ENCODE measurements around the gene ORMDL2.
"Not testable (repeated sequence)": the region's sequence is repeated elsewhere in the genome, so short reads cannot be mapped to it uniquely, and the experiment has no call there.

The ORMDL2 gene

DNA sequence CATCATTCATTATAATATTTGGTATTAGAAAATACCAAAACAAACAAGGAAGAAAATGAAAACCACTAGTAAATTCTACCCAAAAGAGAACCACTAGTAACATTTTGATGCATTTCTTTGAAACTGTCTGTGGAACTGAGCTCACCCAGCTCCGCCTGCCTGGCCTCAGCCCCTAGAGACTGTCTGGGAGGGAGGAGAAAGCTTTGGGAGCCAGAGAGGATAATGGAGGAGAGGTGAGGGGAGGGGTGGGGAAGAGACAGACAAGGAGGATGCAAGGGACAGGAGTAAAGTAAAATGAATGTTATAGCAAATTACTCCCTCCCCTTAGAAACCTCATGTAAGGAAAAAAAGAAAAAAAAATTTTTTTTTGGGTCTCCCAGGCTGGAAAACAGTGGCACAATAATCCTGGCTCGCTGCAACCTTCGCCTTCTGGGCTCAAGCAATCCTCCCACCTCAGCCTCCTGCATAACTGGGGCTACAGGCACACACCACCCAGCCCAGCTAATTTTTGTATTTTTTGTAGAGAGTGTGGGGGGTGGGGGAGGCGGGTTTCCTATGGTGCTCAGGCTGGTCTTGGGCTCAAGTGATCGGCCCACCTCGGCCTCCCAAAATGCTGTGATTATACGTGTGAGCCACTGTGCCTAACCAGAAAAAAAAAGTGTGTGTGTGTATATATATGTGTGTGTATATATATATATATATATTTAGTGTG lies 28.1 kb downstream of the ORMDL2 start:
- Mint-ChIP-seq H3K27ac (ENCODE audit: low read depth) (no peak overlapping the region), H3K9me3 (no peaks in the 10 kb centered on the region), H3K36me3 (ENCODE audit: insufficient read depth) (no peaks in the 10 kb centered on the region), H3K4me1 (no peaks in the 10 kb centered on the region), H3K4me3 (no peak overlapping the region), H3K27me3 (peaks cover 28% of the 10 kb centered on the region)
- DNase-seq (ENCODE audit: low spot score in 2 of 2) (no peak), ATAC-seq (replicated peaks; ENCODE audit: extremely low read depth, poor library complexity, severe bottlenecking) (no peak)

DNA sequence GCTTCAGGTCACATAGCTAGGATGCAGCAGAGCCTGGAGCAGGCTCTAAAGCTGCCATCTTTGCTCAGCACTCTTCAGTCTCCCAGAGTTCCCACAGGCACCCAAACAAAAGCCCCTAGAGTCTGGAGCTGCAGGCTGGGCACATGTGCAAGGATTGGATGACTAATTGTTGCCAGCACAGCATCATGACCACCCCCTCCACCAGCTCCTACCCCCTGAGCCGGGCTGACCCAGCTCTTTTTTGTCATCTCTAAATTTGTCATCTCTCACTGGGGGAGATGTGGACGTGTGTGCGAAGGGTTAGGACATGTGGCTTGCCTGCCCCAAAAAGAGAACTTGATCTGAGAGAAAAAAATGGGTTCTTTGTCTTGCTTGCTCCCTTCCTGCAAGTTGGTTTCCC lies 29.2 kb downstream of the ORMDL2 start:
- H3K4me1 Mint-ChIP-seq: no peaks in the 10 kb centered on the region
- peaks cover 26% of the 10 kb centered on the region for H3K27me3 Mint-ChIP-seq
- no peak overlapping the region for H3K27ac Mint-ChIP-seq (ENCODE audit: low read depth)
- no peaks in the 10 kb centered on the region for H3K9me3 Mint-ChIP-seq
- no peak for DNase-seq (ENCODE audit: low spot score in 2 of 2)
- no peak overlapping the region for H3K4me3 Mint-ChIP-seq
- no peaks in the 10 kb centered on the region for H3K36me3 Mint-ChIP-seq (ENCODE audit: insufficient read depth)
- no peak for ATAC-seq (replicated peaks; ENCODE audit: extremely low read depth, poor library complexity, severe bottlenecking)

DNA sequence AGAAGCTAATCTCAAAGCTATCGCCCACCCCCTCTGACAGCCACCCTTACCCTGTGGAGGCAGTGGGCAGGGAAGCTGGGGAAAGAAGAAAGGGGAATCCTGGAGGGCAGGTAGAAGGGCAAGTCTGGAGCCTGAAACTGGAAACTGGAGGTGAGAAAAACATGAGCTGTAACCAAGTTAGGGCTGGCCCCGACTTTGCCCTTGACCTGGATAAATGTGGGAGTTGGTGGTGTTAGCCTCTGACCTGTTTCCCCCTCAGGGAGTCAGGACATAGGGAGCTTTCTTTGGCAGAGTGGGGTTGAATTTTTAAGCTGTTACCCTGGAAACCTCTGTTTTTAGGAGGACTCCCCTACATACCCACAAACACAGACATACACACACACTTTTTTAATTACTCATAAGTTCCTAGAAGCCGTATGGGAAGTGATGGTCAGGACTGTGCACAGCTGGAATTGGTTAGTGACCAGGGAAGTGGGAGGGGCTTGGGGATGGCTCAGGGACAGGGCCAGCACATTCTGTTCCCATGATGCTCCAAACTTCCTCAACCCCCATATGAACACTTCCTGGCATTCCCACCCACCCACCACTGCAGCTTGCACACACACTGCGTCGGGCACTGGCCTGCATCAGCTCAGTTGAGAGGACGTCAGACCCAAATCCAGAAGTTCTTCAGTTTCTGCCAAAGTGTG lies 29.9 kb downstream of the ORMDL2 start:
- H3K27me3 Mint-ChIP-seq: peaks cover 30% of the 10 kb centered on the region
- H3K9me3 Mint-ChIP-seq: no peaks in the 10 kb centered on the region
- DNase-seq (ENCODE audit: low spot score in 2 of 2): no peak

DNA sequence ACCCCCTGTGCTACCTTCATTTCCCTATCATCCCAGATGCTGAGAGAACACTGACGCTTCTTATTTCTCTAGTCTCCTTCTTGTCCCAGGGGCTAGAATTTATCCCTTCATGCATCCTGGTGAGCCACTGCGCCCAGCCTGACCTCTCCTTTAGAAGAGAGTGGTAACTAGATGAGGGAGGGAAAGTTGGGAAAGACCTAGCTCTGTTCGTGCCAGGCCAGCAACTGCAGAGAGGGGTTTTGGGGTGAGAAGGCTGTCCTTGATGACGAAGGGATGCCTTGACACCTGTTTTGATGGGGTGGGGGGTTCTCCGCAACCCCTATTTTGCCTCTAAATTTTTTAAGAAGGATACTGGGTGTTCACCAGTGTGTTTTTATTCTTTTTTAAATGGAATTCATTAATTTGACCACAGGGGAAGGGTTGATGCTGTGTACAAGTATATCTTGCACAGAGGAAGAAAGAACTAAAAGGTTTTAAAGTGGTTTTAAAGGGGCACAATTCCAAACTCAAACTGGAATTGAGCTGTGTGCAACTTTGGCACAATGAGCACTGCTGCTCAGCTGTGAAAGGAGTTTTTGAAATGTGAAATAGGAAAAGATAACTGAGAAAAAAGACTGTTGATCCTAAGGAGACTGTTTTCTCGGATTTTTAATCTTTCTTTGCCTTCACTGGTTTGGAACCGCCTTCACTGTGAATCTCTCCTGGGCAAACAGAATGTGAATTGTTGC lies 31.9 kb downstream of the ORMDL2 start:
- no peak overlapping the region for H3K27ac Mint-ChIP-seq (ENCODE audit: low read depth)
- DNase-seq (ENCODE audit: low spot score in 2 of 2): no peak
- H3K36me3 Mint-ChIP-seq (ENCODE audit: insufficient read depth): no peaks in the 10 kb centered on the region
- no peaks in the 10 kb centered on the region for H3K4me1 Mint-ChIP-seq
- H3K4me3 Mint-ChIP-seq: no peak overlapping the region
- H3K9me3 Mint-ChIP-seq: no peaks in the 10 kb centered on the region
- peaks cover 32% of the 10 kb centered on the region for H3K27me3 Mint-ChIP-seq
- ATAC-seq (replicated peaks; ENCODE audit: extremely low read depth, poor library complexity, severe bottlenecking): no peak

More for the DNA sequence above, 29.9 kb downstream of the ORMDL2 start:
- no peak overlapping the region for H3K27ac Mint-ChIP-seq (ENCODE audit: low read depth)
- ATAC-seq (replicated peaks; ENCODE audit: extremely low read depth, poor library complexity, severe bottlenecking): no peak
- H3K4me1 Mint-ChIP-seq: no peaks in the 10 kb centered on the region
- no peaks in the 10 kb centered on the region for H3K36me3 Mint-ChIP-seq (ENCODE audit: insufficient read depth)
- no peak overlapping the region for H3K4me3 Mint-ChIP-seq

DNA sequence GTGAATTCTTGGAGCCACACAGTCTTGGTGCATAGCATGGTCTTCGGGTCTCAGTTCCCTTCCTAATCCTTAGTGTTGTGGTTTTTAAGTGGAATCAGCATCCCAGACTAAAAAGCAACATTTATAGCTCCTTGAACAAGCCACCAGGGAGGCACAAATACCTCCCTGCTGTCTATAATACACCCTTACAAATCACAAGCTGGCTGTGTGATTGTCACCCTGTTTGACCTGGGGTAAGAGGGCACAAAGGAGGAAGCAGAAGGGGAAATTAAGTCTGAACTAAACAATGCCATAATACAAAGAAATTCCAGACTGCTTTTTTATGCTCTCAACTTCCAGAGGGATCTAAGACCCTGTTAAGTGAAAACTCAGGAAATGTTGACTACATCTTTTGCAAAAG lies 32.6 kb downstream of the ORMDL2 start:
- Mint-ChIP-seq H3K27me3 (peaks cover 32% of the 10 kb centered on the region), H3K27ac (ENCODE audit: low read depth) (no peak overlapping the region), H3K9me3 (no peaks in the 10 kb centered on the region), H3K36me3 (ENCODE audit: insufficient read depth) (no peaks in the 10 kb centered on the region), H3K4me3 (no peak overlapping the region), H3K4me1 (no peaks in the 10 kb centered on the region)
- ATAC-seq (replicated peaks; ENCODE audit: extremely low read depth, poor library complexity, severe bottlenecking) (no peak), DNase-seq (ENCODE audit: low spot score in 2 of 2) (no peak)

DNA sequence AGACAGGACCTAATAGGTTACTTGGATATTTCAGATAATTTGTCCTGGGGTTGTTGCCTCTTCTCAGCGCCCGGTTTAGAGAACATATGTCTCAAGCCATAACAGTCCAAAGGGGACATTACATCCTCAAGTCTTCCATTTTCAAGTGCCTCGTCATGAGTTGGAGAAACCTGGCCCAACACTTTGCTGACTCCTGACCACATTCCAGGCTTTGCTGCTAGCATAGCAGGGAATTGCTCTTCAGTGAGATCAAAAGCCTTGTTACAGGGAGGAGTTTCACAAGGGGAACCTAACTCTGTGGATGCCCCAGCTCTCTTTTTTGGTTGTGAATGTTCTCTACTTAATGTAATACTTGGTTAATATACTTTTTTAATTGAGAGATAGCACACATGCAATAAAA lies 33.1 kb downstream of the ORMDL2 start:
- no peak for DNase-seq (ENCODE audit: low spot score in 2 of 2)
- ATAC-seq (replicated peaks; ENCODE audit: extremely low read depth, poor library complexity, severe bottlenecking): no peak
- Mint-ChIP-seq H3K4me3 (no peak overlapping the region), H3K36me3 (ENCODE audit: insufficient read depth) (no peaks in the 10 kb centered on the region), H3K9me3 (no peaks in the 10 kb centered on the region), H3K4me1 (no peaks in the 10 kb centered on the region), H3K27me3 (peaks cover 32% of the 10 kb centered on the region), H3K27ac (ENCODE audit: low read depth) (no peak overlapping the region)

DNA sequence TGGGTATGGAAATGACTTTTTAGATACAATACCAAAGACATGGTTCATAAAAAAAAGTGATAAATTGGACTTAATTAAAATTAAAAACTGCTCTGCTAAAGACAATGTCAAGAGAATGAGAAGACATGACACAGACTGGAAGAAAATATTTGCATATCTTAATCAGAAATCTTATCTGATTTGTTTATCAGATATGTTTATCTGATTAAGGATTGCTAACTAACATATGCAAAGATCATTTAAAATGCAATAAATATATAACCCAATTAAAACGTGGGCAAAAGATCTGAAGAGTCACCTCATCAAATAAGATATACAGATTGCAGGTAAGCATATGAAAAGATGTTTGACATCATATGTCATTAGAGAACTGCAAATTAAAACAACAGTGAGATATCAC lies 34.9 kb downstream of the ORMDL2 start:
- no peak for DNase-seq (ENCODE audit: low spot score in 2 of 2)
- Mint-ChIP-seq H3K9me3 (no peaks in the 10 kb centered on the region), H3K27me3 (peaks cover 32% of the 10 kb centered on the region), H3K4me1 (no peaks in the 10 kb centered on the region), H3K36me3 (ENCODE audit: insufficient read depth) (no peaks in the 10 kb centered on the region), H3K27ac (ENCODE audit: low read depth) (no peak overlapping the region), H3K4me3 (no peak overlapping the region)
- no peak for ATAC-seq (replicated peaks; ENCODE audit: extremely low read depth, poor library complexity, severe bottlenecking)

DNA sequence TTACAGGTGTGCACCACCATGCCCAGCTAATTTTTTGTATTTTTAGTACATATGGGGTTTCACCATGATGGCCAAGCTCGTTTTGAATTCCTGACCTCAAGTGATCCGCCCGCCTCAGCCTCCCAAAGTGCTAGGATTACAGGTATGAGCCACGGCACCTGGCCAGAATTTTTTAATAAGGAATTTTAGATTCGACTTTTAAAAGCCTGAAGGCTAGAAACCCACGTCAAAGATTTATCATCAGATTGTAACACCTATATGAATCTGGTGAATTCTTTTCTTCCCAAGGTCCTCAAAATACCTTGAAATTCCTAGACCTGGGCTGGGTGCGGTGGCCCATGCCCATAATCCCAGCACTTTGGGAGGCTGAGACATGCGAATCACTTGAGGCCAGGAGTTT lies 43.6 kb downstream of the ORMDL2 start:
- Mint-ChIP-seq H3K4me3 (no peak overlapping the region), H3K9me3 (no peaks in the 10 kb centered on the region), H3K4me1 (no peaks in the 10 kb centered on the region), H3K27ac (ENCODE audit: low read depth) (no peak overlapping the region), H3K27me3 (no peaks in the 10 kb centered on the region), H3K36me3 (ENCODE audit: insufficient read depth) (no peaks in the 10 kb centered on the region)
- ATAC-seq (replicated peaks; ENCODE audit: extremely low read depth, poor library complexity, severe bottlenecking) (no peak), DNase-seq (ENCODE audit: low spot score in 2 of 2) (no peak)

DNA sequence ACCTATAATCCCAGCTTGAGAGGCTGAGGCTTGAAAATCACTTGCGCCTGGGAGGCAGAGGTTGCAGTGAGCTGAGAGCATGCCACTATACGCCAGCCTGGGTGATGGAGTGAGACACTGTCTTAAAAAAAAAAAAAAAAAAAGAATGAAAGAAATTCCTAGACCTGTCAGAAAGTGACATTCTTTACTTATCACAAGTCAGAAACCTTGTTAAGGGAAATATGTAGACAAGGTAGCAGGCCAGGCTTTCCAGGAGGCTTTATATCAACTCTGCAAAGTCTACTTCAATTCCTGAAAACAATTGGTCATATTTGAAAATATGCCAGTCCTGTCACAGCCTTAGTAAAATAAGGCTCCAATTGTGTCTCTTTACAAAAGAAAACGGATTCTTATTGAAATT lies 44.0 kb downstream of the ORMDL2 start:
- Mint-ChIP-seq H3K36me3 (ENCODE audit: insufficient read depth) (no peaks in the 10 kb centered on the region), H3K27me3 (no peaks in the 10 kb centered on the region), H3K4me1 (no peaks in the 10 kb centered on the region), H3K27ac (ENCODE audit: low read depth) (no peak overlapping the region), H3K9me3 (no peaks in the 10 kb centered on the region), H3K4me3 (no peak overlapping the region)
- ATAC-seq (replicated peaks; ENCODE audit: extremely low read depth, poor library complexity, severe bottlenecking) (no peak), DNase-seq (ENCODE audit: low spot score in 2 of 2) (no peak)

DNA sequence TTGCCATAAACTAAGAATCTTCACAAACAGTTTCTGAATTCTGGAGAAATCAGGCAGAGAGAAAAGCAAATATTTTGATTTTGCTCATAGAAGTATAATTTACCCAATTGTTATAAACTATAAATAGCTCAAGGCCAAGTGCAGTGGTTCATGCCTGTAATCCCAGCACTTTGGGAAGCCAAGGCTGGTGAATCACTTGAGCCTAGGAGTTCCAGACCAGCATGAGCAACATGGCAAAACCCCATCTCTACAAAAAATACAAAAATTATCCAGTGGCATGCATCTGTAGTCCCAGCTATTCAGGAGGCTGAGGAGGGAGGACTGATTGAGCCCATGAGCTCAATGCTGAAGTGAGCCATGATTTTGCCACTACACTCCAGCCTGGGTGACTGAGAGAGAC lies 44.4 kb downstream of the ORMDL2 start:
- no peaks in the 10 kb centered on the region for H3K27me3 Mint-ChIP-seq
- DNase-seq (ENCODE audit: low spot score in 2 of 2) (no peak), ATAC-seq (replicated peaks; ENCODE audit: extremely low read depth, poor library complexity, severe bottlenecking) (no peak)
- H3K4me3 Mint-ChIP-seq: no peak overlapping the region
- H3K36me3 Mint-ChIP-seq (ENCODE audit: insufficient read depth): no peaks in the 10 kb centered on the region
- H3K4me1 Mint-ChIP-seq: no peaks in the 10 kb centered on the region
- no peaks in the 10 kb centered on the region for H3K9me3 Mint-ChIP-seq
- H3K27ac Mint-ChIP-seq (ENCODE audit: low read depth): no peak overlapping the region

DNA sequence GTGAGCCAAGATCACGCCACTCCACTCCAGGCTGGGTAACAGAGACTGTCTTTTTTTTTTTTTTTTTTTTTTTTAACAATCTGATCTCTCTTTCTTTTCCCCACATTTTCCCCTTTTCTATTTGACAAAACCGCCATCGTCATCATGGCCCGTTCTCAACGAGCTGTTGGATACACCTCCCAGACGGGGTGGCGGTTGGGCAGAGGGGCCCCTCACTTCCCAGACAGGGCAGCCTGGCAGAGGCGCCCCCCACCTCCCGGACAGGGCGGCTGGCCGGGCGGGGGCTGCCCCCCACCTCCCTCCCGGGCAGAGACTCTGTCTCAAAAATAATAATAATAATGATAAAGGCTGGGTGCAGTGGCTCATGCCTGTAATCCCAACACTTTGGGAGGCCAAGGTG lies 45.1 kb downstream of the ORMDL2 start:
- not testable (repeated sequence) for ATAC-seq (replicated peaks; ENCODE audit: extremely low read depth, poor library complexity, severe bottlenecking); H3K27ac Mint-ChIP-seq (ENCODE audit: low read depth); H3K4me1 Mint-ChIP-seq; DNase-seq (ENCODE audit: low spot score in 2 of 2); H3K36me3 Mint-ChIP-seq (ENCODE audit: insufficient read depth); H3K4me3 Mint-ChIP-seq; H3K9me3 Mint-ChIP-seq; H3K27me3 Mint-ChIP-seq

DNA sequence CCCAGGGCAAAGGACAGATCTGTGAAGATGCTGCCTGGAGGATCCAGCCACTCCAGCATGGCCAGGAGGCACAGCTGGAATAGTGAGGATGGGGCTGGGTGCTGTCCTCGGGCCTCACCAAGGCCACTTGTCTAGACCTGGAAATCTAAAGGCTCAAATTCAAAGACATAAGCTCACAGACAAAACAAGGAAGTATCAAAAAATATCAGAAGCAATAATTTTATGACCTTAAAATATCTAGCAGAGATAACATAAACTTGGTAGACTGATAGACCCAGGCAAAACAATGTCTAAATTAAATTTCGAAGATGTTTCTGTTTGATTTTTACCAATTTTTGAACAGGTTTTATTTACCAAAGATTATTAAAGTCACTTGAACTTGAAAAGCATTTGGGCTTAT lies 47.5 kb downstream of the ORMDL2 start:
- Mint-ChIP-seq H3K4me1 (no peaks in the 10 kb centered on the region), H3K27ac (ENCODE audit: low read depth) (no peak overlapping the region), H3K4me3 (no peak overlapping the region), H3K9me3 (no peaks in the 10 kb centered on the region), H3K36me3 (ENCODE audit: insufficient read depth) (no peaks in the 10 kb centered on the region), H3K27me3 (no peaks in the 10 kb centered on the region)
- DNase-seq (ENCODE audit: low spot score in 2 of 2): no peak
- no peak for ATAC-seq (replicated peaks; ENCODE audit: extremely low read depth, poor library complexity, severe bottlenecking)

DNA sequence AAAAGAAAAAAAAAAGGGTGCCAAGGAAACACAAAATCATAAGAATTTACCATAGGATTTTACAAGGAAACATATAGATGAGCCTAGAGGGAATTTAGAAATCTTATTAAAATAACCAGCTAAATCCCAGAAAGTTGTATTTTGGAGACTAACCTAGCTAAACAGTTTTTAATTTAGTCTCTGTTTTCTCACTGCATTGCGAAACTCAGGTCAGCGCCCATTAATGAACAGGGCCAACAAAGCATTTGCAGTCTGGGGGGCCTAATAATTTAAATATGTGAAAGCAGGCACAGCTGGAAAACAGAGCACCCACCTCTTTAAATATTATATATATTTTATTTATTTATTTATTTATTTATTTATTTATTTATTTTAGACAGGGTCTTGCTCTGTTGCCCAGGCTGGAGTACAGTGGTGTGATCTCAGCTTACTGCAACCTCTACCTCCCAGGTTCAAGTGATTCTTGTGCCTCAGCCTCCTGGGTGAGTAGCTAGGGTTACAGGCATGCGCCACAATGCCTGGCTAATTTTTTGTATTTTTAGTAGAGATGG lies 48.7 kb downstream of the ORMDL2 start:
- H3K9me3 Mint-ChIP-seq; H3K4me3 Mint-ChIP-seq; ATAC-seq (replicated peaks; ENCODE audit: extremely low read depth, poor library complexity, severe bottlenecking); H3K4me1 Mint-ChIP-seq; DNase-seq (ENCODE audit: low spot score in 2 of 2); H3K27me3 Mint-ChIP-seq; H3K27ac Mint-ChIP-seq (ENCODE audit: low read depth); H3K36me3 Mint-ChIP-seq (ENCODE audit: insufficient read depth): not testable (repeated sequence)
